DMS114 treated with DMSO at 0.1 percent for 48 hours (cell line): Measurements from ENCODE around the gene USP40.

Experiments used
- DNase-seq: peaks from one replicate; lab custom pipeline; 2025; ENCODE audit not compliant: unreplicated experiment; lab: John Stamatoyannopoulos, UW

USP40 gene

GRCh38 chr2:233553366-233553765 lies 13.2 kb downstream of the USP40 start:
- DNase-seq = no peak

GRCh38 chr2:233551491-233551890 lies 15.1 kb downstream of the USP40 start:
- no peak for DNase-seq

DNA sequence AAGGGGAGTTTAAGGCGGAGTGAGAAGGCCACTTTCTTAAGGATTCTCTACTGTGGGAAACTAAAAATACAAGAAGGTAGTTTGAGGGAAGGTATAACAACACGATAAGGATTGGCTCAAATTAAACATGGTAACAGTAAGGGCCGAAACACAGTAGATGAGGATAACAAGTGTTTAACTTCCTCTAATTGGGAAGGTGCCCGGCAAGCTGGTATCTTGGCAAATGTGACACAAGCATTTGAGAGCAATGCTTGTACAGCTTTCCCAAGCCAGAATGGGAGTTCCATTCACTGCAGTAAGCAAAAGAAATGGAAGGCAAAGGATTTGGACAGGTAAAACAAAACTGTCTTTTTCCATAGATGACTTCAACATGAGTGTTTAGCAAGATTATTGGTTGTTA lies 19.8 kb downstream of the USP40 start:
- no peak for DNase-seq

DNA sequence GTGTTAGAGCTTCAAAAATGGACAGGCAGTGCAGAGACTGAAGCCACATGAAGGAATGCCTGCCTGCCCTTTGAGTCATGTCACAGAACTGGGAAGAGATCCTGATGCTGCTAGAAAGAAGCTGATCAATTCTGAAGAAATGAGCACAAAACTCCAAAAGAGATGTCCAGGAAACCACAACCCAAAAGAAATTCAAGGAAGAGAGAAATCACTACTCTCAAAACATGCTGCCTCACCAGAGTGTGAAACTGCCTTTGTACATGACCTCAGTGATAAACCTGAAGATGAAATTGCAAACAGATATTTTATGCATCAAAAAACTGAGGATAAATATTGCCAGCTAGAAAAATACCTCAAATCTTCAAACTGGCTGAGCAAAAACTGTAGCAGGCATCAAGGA lies 20.5 kb downstream of the USP40 start:
- no peak for DNase-seq

- no peak for DNase-seq
Measured at GRCh38 chr2:233544200-233544610, 22.4 kb downstream of the USP40 start.

DNA sequence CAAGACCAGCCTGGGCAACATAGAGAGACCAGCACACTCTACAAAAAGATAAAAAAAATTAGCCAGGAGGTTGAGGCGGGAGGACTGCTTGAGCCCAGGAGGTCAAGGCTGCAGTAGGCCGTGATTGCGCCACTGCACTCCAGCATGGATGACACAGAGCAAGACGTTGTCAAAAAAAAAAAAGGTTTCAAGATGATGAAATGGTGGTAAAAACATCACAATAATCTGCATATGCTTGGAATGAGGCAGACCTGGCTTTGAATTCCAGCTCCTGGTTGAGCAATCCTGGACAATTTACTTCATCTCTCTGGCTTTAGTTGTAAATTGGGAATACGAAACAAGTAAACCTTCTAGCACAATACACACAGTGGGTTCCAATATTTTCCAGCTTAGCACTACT lies 24.1 kb downstream of the USP40 start:
- DNase-seq = no peak

DNA sequence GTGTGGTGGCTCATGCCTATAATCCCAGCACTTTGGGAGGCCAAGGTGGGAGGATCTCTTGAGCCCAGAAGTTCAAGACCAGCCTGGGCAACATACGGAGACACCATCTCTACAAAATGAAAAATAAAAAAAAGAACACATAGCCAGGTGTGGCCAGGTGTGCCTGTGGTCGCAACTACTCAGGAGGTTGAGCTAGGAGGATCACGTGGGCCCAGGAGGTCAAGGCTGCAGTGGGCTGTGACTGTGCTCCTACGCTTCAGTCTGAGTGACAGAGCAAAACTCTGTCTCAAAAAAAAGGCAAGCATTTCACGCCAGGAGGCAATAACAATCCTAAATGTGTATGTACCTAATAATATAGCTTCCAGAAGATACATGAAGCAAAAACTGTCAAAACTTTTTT lies 27.8 kb downstream of the USP40 start:
- no peak for DNase-seq

GRCh38 chr2:233535271-233535670 lies 31.3 kb downstream of the USP40 start:
- no peak for DNase-seq

- no peak for DNase-seq
Measured at GRCh38 chr2:233532971-233533370, 33.6 kb downstream of the USP40 start.

DNA sequence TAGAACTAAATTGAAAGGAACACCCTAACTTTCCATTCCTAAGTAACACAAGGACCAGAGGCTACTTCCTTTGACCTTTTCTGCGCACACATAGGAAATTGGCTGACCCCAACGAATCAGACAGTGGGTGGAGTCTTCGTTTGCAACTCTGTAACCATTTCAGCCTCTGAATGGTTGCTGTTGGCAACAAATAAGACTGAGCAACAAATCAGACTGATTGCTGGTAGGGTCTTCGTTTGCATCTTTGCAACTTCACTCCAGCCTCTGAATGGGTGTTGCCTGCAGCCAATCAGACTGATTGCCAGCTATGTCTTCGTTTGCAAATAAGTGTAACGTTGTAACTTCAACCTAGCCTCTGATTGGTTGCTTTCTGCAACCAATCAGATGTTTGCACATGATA lies 34.6 kb downstream of the USP40 start:
- no peak for DNase-seq

GRCh38 chr2:233530381-233530780 lies 36.2 kb downstream of the USP40 start:
- DNase-seq = no peak

DNA sequence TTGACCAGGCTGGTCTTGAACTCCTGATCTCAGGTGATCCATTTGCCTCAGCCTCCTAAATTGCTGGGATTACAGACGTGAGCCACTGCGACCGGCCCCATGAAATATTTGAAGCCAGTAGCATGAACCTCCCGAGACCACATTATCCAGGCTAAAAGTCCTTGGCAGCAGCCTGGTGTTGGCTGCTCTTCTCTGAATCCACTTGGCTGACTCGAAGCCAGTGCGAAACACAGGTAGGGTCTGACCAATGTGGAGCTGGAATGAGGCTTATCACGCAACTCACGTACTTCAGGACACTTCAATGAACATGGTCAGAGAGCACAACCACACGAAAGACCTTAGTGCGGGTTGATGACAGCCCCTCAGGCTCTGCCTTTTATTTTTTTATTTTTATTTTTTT lies 38.4 kb downstream of the USP40 start:
- DNase-seq = no peak

DNA sequence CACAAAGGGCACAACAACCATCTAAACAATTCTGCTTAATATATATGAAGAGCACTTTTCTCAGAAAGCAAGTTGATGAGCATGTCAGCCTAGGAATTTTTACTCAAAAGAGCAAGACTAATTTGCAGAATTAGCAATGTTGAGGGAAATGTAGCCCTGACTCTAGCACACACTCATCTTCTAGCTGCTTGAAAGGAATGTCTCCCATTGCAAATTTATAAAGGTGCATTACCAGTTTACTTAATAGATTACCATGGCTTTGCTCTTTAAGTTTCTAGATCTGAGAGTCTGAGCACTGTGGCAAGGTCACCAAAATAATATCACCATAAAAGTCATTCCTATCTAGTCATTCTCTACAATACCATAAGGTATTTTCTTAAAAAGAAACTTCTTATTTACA lies 40.8 kb downstream of the USP40 start:
- no peak for DNase-seq

GRCh38 chr2:233519787-233520611 lies 46.6 kb downstream of the USP40 start:
- DNase-seq = no peak

DNA sequence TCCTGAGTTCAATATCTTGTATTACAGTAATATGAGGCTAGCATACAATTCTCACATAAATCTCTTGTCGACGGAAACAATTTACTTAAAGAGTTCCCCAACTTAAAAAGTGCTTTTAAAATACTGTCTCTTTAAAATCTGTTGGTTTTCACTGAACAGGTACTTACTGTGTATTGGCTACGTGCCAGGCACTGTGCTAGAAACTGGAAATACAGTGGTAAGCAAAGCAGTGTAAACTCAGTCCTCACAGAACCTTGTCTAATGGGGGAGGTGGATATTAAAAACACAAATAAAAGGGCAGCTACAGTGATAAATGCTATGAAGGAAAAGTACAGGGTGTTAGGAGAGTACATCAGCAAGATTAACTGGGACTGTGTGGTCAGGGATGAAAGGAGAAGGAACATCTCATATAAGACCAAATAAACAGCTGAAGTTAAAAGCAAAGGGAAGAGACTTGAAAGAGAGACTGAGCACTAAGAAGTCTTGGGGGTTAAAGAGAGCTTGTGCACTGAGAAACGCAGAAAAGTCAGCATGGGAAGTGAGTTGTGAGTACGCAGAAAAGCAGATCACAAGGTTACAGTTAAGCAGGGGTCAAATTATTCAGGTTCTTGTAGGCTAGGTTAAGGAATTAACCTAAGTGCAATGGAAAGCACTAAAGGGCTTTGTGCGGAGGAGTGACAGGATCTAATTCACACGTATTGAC lies 52.5 kb downstream of the USP40 start:
- DNase-seq = no peak

GRCh38 chr2:233503947-233504637 lies 62.5 kb downstream of the USP40 start:
- DNase-seq = no peak

- no peak for DNase-seq
Measured at GRCh38 chr2:233503481-233503880, 63.1 kb downstream of the USP40 start.

DNA sequence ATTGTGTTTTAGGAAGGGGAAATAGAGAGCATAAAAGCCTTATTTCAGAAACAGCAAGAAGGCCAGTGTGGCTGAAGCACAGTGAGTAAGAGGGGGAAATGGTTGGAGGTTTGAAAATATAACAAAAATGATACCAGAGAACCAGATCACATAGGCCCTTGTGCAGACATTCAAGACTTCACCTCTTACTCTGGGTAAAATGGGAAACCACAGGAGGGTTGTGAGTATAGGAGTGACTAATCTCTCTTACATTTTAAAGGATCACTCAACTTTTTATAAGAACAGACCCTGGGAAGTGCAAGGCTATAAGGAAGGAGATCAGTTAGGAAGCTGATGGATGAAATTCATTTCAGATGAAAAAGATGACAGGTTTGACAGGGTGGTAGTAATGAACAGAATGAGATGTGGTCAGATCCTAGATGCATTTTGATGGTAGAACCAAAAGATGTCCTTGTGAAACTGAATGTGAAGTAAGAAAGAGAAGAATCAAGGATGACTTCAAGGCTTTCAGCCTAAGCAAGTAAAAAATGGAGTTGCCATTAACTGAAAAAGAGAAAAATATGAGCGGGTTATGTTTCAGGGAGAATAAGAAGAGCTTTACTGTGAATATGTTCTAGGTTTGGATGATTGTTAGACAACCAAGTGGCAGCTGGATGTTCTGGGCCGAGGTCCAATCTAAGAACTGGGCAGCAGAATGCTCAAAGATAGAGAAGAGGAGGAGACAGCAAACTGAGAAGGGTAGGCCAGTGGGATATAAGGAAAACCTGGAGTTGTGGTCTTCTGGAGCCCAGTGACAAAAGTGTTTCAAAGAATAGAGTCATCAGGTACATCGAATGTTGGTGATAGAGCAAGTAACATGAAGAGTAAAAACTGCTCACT lies 65.1 kb downstream of the USP40 start:
- DNase-seq = no peak

DNA sequence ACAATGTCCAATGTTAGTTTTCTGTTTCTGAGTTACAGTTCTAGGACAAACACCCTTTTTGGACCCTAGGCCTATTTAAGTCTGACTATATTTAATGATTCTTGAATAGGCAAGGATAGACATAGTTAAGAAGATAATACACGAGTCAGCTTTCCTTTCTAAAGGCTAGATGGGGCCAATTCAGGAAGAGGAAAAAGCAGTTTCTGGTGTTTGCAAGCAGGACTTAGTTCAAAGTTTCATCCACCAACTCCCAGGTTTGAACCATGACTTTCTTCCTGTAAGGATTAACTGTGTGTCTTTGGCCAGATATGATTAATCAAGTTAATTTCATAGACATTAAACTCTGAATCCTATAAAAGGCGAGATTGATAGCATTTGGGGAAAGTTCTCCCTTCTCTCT lies 66.7 kb downstream of the USP40 start:
- DNase-seq = no peak

- no peak for DNase-seq
Measured at GRCh38 chr2:233498126-233498525, 68.5 kb downstream of the USP40 start.

DNA sequence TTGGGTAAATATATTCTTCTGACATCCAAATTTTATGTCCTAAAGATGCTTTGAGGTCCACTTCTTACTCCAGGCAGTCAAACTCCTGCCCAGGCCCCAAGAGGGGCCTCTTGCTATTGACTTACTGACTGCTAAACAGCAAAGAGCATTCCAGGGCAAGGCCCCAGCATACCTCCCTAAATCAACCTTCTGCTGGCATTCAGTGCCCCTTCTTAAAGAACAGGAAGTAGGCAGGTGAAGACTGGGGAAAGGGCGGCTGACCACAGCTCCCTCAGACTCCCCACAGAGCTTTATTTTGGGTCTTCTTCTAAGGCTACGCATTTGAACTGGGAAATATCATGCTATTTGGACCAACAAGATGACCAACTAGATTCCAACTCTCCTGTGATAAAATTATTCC lies 68.9 kb downstream of the USP40 start:
- DNase-seq = no peak
